H4 (cell line): ENCODE results near the gene TAL2. TPM values are rescaled to one million over a fixed set of nuclear protein-coding genes. Genes with fewer than 3 reads are reported as not detected.

Experiments
- DNase-seq: peaks from one replicate; pipeline ENCODE4 v3.0.0-alpha.2; 2015; ENCODE audit warnings: low spot score
- total RNA-seq: library from RNA; depleted of rRNA; stranded (reverse); fragments of >200 nt; shearing (Covaris generic); gene quantifications from 2 replicates; pipeline ENCODE4 v1.2.3, GENCODE V29; 2014; rRNA removed

Gene TAL2
- 0.15 TPM in 1 of 2 replicates, not detected in the other for total RNA-seq

- DNase-seq = no peak
Measured at GRCh38 chr9:105662184-105663104, at the start of gene TAL2. TAL2 (plus strand) TSS chr9:105662457; CDS start chr9:105662497, 40 bp downstream.

- DNase-seq = no peak
Measured at GRCh38 chr9:105621001-105621400, 41.3 kb upstream of the TAL2 start.

GRCh38 chr9:105625088-105625487, 37.2 kb upstream of the TAL2 start:
- DNase-seq = no peak

GRCh38 chr9:105632807-105633206, 29.4 kb upstream of the TAL2 start:
- no peak for DNase-seq

GRCh38 chr9:105633411-105633810, 28.8 kb upstream of the TAL2 start:
- DNase-seq = no peak

GRCh38 chr9:105636331-105636730, 25.9 kb upstream of the TAL2 start:
- no peak for DNase-seq

GRCh38 chr9:105637787-105638395, 24.4 kb upstream of the TAL2 start:
- DNase-seq = no peak

- DNase-seq = no peak
Measured at GRCh38 chr9:105639936-105640335, 22.3 kb upstream of the TAL2 start.

- no peak for DNase-seq
Measured at GRCh38 chr9:105643795-105644194, 18.5 kb upstream of the TAL2 start.

GRCh38 chr9:105646879-105647594, 15.2 kb upstream of the TAL2 start:
- no peak for DNase-seq

- DNase-seq = no peak
Measured at GRCh38 chr9:105647595-105648349, 14.5 kb upstream of the TAL2 start.

GRCh38 chr9:105651806-105652205, 10.5 kb upstream of the TAL2 start:
- no peak for DNase-seq

GRCh38 chr9:105656131-105656921, 5.9 kb upstream of the TAL2 start:
- no peak for DNase-seq

- DNase-seq = no peak
Measured at GRCh38 chr9:105658351-105658750, 3.9 kb upstream of the TAL2 start.

GRCh38 chr9:105661011-105661410, 1.2 kb upstream of the TAL2 start:
- DNase-seq = no peak

GRCh38 chr9:105663914-105664313, 1.7 kb downstream of the TAL2 start:
- DNase-seq = no peak

GRCh38 chr9:105667867-105668266, 5.6 kb downstream of the TAL2 start:
- no peak for DNase-seq

GRCh38 chr9:105670315-105670714, 8.1 kb downstream of the TAL2 start:
- no peak for DNase-seq

GRCh38 chr9:105670775-105671174, 8.5 kb downstream of the TAL2 start:
- no peak for DNase-seq

GRCh38 chr9:105672711-105673234, 10.5 kb downstream of the TAL2 start:
- no peak for DNase-seq
